ENCODE results near the gene CPXM2.

DNA sequence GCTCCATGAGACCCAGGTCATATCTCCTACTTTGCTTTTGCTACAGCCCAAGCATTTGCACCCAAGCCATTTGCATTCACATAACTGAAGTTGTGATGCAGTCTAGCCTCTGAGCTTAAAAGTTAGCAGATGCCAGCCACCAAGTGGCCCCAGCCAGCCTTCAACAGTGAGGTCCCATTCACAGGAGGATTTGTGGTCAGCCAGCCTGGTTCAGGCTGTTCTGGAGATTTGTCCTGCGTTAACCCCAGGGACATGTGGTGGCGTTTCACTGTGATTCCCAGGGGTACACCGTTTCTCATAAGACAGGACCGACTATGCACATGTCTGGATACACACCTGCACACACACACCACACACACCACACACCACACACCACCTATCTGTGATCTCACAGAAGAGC lies 174.3 kb downstream of the CPXM2 start:
- TF ChIP-seq POLR2A (IDR thresholded peaks at IDR 0.05) (no peak), POLR2AphosphoS5 (IDR thresholded peaks at IDR 0.05) (no peak), EP300 (IDR thresholded peaks at IDR 0.05) (no peak)
- TF ChIP-seq, protein P1, sequence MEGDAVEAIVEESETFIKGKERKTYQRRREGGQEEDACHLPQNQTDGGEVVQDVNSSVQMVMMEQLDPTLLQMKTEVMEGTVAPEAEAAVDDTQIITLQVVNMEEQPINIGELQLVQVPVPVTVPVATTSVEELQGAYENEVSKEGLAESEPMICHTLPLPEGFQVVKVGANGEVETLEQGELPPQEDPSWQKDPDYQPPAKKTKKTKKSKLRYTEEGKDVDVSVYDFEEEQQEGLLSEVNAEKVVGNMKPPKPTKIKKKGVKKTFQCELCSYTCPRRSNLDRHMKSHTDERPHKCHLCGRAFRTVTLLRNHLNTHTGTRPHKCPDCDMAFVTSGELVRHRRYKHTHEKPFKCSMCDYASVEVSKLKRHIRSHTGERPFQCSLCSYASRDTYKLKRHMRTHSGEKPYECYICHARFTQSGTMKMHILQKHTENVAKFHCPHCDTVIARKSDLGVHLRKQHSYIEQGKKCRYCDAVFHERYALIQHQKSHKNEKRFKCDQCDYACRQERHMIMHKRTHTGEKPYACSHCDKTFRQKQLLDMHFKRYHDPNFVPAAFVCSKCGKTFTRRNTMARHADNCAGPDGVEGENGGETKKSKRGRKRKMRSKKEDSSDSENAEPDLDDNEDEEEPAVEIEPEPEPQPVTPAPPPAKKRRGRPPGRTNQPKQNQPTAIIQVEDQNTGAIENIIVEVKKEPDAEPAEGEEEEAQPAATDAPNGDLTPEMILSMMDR (IDR thresholded peaks at IDR 0.05) = no peak
